ENCODE measurements around the gene NDRG3. TPM values are rescaled to one million over a fixed set of nuclear protein-coding genes. Genes with fewer than 3 reads are reported as not detected.

NDRG3 gene
- total RNA-seq, 1 donor from 2014 or later = 34.4 TPM

- H3K36me3 ChIP-seq = peaks cover 77% of the 10 kb centered on the region
- intact Hi-C loops (cut with micrococcal nuclease) = no loop called here
- no peak for TF ChIP-seq CTCF (IDR thresholded peaks at IDR 0.05; ENCODE audit: borderline replicate concordance)
- DNase-seq = no peak
- peaks cover 10% of the 10 kb centered on the region for H3K4me1 ChIP-seq
- H3K27me3 ChIP-seq (ENCODE audit: low read depth) = no peaks in the 10 kb centered on the region
- H3K4me3 ChIP-seq = no peak overlapping the region
- H3K9me3 ChIP-seq (replicated peaks) = no peaks in the 10 kb centered on the region
- no peak overlapping the region for H3K27ac ChIP-seq (replicated peaks)
Observed at GRCh38 chr20:36655004-36655403, 90.9 kb downstream of the NDRG3 start.

- no peak for TF ChIP-seq CTCF (IDR thresholded peaks at IDR 0.05; ENCODE audit: borderline replicate concordance)
- Histone ChIP-seq H3K27ac (replicated peaks) (no peak overlapping the region), H3K4me1 (peaks cover 10% of the 10 kb centered on the region), H3K4me3 (no peak overlapping the region), H3K9me3 (replicated peaks) (no peaks in the 10 kb centered on the region), H3K36me3 (peaks cover 73% of the 10 kb centered on the region), H3K27me3 (ENCODE audit: low read depth) (no peaks in the 10 kb centered on the region)
- intact Hi-C loops (cut with micrococcal nuclease) = no loop called here
- no peak for DNase-seq
Observed at GRCh38 chr20:36654506-36654905, 91.4 kb downstream of the NDRG3 start.

- Histone ChIP-seq H3K4me1 (peaks cover 10% of the 10 kb centered on the region), H3K27ac (replicated peaks) (no peak overlapping the region), H3K27me3 (ENCODE audit: low read depth) (no peaks in the 10 kb centered on the region), H3K4me3 (no peak overlapping the region), H3K36me3 (peaks cover 62% of the 10 kb centered on the region), H3K9me3 (replicated peaks) (no peaks in the 10 kb centered on the region)
- TF ChIP-seq CTCF (IDR thresholded peaks at IDR 0.05; ENCODE audit: borderline replicate concordance) = no peak
- no peak for DNase-seq
- intact Hi-C loops (cut with micrococcal nuclease) = no loop called here
Observed at GRCh38 chr20:36653456-36653855, 92.4 kb downstream of the NDRG3 start.

GRCh38 chr20:36647196-36648121 lies 98.4 kb downstream of the NDRG3 start:
- Histone ChIP-seq H3K27ac (replicated peaks) (no peak overlapping the region), H3K9me3 (replicated peaks) (no peaks in the 10 kb centered on the region), H3K4me1 (no peaks in the 10 kb centered on the region), H3K4me3 (no peak overlapping the region), H3K27me3 (ENCODE audit: low read depth) (no peaks in the 10 kb centered on the region), H3K36me3 (peaks cover 14% of the 10 kb centered on the region)
- DNase-seq = no peak
- no peak for TF ChIP-seq CTCF (IDR thresholded peaks at IDR 0.05; ENCODE audit: borderline replicate concordance)
- intact Hi-C loops (cut with micrococcal nuclease) = no loop called here

- DNase-seq = no peak
- Histone ChIP-seq H3K9me3 (replicated peaks) (no peaks in the 10 kb centered on the region), H3K27ac (replicated peaks) (no peak overlapping the region), H3K36me3 (peaks cover 8% of the 10 kb centered on the region), H3K27me3 (ENCODE audit: low read depth) (no peaks in the 10 kb centered on the region), H3K4me1 (no peaks in the 10 kb centered on the region), H3K4me3 (no peak overlapping the region)
- intact Hi-C loops (cut with micrococcal nuclease) = no loop called here
- no peak for TF ChIP-seq CTCF (IDR thresholded peaks at IDR 0.05; ENCODE audit: borderline replicate concordance)
Observed at GRCh38 chr20:36646678-36647077, 99.2 kb downstream of the NDRG3 start.

Measured in left ventricle myocardium inferior (tissue), 1 donor.